Left cardiac atrium (tissue), 4 donors: ENCODE measurements around the gene AMPH. TPM values are rescaled to one million over a fixed set of nuclear protein-coding genes. Genes with fewer than 3 reads are reported as not detected.

ENCODE experiments used
- ATAC-seq, 2 donors: fragments of 200-7000 bp; cut with Tn5 transposase; one replicate each; pipeline ENCODE4 v1.9.1; 2020; ENCODE audit warnings: mild to moderate bottlenecking in 2 of 2, moderate library complexity in 2 of 2
- DNase-seq: peaks from one replicate; pipeline ENCODE4 v3.0.0-alpha.2; 2020
- intact Hi-C, 2 donors: fragments of 100-400 bp; cut with DNase I; formaldehyde crosslinking; loops; one replicate each; pipeline versions ENCODE4 v1.14.1 to v1.15.1; 2022 to 2023
- total RNA-seq, 2 donors: library from RNA; stranded (reverse); fragmentation: NEBNext Ultra II Directional; extraction: Animal tissue kit (Norgen Biotek cat#: 25700); gene quantifications; one replicate each; pipeline ENCODE4 v1.2.1, GENCODE V29; 2021
- donor health status: DM: no; HTN: yes; CAD: no.
- donor health status: DM: no; HTN: yes; CAD: no; lungs with severe emphysema.
- donor health status: DM: yes; HTN: yes; CAD: no.
- donor health status: Dilated cardiomyopathy.

Gene AMPH
- total RNA-seq, 2 donors from 2014 or later, result 5.0 to 7.5 TPM

GRCh38 chr7:38558761-38559345 is 72.3 kb downstream of the AMPH start:
- ATAC-seq (no peak), DNase-seq (no peak)
- intact Hi-C loops, result no loop called here

- DNase-seq (no peak), ATAC-seq (no peak)
- intact Hi-C loops, result no loop called here
These were observed 76.6 kb downstream of the AMPH start for GRCh38 chr7:38554586-38554985.

GRCh38 chr7:38550836-38551235 is 80.3 kb downstream of the AMPH start:
- intact Hi-C loops, result no loop called here
- DNase-seq (no peak), ATAC-seq (no peak)

DNA sequence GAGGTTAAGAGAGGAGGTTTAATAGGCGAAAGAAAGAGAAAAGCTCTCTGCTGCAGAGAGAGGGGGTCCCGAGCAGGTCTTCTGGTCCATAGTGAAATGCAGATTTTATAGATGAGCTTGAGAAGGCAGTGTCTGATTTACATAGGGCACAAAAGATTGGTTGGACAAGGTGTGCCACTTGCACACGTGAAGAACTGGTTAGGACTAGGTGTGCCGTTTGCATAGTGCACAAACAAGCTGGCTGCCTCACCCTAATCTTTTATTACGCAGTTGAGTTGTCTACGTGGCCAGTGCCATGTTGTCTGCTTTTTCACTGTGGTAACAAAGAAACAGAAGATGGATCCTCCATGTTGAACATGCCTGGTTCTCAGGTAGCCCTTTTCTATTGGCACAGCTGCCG is 82.6 kb downstream of the AMPH start:
- intact Hi-C loops, result no loop called here
- DNase-seq (no peak), ATAC-seq (no peak)

GRCh38 chr7:38546763-38547162 is 84.4 kb downstream of the AMPH start:
- intact Hi-C loops, result no loop called here
- no peak for ATAC-seq
- no peak for DNase-seq

DNA sequence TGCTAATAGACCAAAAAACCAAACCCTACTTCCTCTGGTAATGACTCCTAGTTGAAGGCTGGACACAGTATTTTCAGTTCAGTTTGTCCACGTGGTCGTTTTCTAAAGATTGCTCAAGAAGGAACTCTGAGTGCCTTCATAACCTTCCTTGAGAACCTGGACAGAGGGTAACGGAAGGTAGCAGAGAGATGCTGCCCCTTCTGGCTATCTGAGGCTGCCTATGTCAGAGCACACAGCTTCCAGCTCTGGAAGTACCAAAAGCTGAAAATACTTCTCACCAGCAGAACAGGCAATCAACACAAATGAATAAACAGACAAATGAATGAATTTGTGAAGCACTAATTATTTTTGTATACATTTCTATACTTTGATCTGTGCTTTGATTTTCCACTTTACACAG is 85.2 kb downstream of the AMPH start:
- DNase-seq (no peak), ATAC-seq (no peak)
- intact Hi-C loops, result no loop called here

DNA sequence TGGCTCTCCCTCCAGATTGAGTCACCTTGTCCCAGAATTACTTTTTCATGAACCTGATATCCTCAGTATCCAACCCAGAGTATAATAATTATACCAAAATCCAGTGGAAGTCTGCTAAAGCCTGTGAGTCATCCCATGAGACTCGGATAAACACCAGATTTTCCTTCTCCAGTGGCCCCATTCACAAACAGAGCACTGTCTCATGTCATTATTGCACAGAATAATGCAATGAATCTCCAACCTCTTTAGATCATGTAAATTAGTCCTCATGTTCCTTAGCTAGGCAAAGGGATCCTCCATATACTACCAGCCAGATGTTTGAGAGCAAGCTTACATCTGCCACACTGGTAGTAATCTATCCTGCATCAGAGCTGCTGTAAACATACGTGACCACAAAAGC is 89.0 kb downstream of the AMPH start:
- intact Hi-C loops, result no loop called here
- ATAC-seq (peak in 1 of 2 donors; percentile 49), DNase-seq (no peak)

DNA sequence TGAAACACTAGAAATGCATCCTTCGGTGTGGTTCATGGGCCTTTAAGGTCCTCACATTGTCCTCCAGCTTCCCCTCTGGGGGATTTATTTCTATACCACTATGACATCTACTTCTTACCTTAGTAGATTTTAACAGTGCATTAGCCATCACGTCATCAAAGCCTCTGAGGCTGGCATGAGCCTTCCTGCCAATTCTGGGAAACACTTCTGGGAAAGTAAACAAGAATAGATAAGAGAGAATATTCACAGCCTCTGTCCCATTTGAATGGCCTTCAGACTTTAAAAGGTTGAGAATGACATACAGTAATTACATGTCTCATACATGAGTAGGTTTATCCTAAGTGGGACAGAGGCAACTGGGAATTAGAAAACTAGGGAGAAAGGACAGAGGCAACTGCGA is 89.7 kb downstream of the AMPH start:
- intact Hi-C loops, result no loop called here
- ATAC-seq (peak; percentile 44 to 61), DNase-seq (no peak)

GRCh38 chr7:38539477-38540081 is 91.6 kb downstream of the AMPH start:
- DNase-seq (no peak), ATAC-seq (no peak)

DNA sequence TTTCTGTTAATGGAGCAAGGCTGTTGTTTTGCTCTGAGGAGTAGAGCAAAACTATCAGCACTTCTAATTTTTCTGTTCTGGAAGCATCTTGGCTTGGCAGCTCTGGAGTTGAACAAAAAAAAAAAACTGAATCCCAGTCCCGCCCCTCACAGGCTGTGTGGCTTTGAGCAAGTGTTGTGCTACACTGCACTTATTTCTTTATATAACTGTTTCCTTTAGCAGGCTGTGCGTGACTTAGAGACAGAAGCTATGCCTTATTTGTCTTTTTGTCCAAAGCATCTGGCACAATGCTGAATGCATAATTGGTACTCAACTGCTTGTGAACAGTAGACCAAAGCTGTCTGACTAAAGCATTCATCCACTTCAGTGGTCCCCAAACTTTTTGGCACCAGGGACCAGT is 96.1 kb downstream of the AMPH start:
- ATAC-seq (no peak), DNase-seq (no peak)
- intact Hi-C loops, result no loop called here

More at GRCh38 chr7:38539477-38540081, 91.6 kb downstream of the AMPH start:
- intact Hi-C loops, result no loop called here

DNA sequence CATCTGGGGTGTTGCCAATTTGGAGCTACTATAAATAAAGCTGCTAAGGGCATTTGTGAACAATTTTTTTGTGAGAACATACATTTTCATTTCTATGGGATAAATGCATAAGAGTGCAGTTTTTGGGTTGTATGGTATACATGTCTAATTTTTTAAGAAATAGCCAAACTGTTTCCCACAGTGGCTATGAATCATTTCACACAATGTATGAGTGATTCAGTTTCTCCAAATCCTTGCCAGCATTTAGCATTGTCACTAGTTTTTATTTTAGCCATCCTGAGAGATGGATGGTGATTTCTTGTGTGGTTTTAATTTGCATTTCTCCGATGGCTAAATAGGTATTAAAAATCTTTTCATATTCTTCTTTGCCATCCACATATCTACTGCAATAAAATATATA is 105.3 kb downstream of the AMPH start:
- DNase-seq (no peak), ATAC-seq (no peak)
- intact Hi-C loops, result no loop called here

DNA sequence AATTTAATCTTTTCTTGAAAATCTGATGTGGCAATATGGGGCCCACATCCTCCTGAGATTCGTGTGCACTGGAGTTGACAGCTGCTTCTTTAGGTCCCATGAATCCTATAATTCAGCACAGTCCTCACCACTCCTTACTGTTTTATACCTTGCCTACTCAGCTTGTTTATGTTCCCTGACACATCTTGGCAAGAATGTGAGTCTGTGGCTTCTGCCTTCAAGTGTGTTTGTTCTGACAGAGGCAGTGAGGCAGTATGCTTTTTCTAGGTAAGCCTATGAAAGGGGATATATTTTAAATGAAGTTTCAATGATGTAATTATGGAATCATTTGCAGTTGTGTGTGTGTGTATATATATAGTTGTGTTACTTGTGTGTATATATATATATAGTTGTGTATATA is 106.4 kb downstream of the AMPH start:
- DNase-seq, result no peak
- no peak for ATAC-seq
- intact Hi-C loops, result no loop called here

GRCh38 chr7:38520741-38521140 is 110.4 kb downstream of the AMPH start:
- ATAC-seq (no peak), DNase-seq (no peak)
- intact Hi-C loops, result no loop called here

GRCh38 chr7:38518541-38518940 is 112.6 kb downstream of the AMPH start:
- intact Hi-C loops, result no loop called here
- no peak for ATAC-seq
- DNase-seq, result no peak

DNA sequence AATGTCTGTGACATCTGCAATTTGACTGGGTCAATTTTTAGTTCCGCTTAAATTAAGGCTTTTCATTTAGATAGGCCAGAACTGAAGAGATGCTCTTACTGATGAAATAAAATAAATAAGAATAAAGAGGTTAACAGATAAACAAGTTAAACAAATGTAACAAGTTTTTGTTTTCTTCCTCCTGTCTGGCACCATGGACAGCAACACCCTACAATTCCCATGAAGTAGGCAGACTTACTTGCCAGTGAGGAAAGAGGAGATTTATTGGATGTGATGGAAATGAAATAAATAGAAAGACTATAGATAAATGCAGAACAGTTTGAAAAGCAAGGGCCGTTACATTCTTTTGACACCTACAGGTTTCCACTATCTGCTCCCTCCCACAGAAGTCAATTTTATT is 118.5 kb downstream of the AMPH start:
- intact Hi-C loops, result no loop called here
- ATAC-seq, result no peak

GRCh38 chr7:38512291-38512690 is 118.9 kb downstream of the AMPH start:
- DNase-seq (no peak), ATAC-seq (no peak)
- intact Hi-C loops, result no loop called here

More for the DNA sequence above, 118.5 kb downstream of the AMPH start:
- no peak for DNase-seq

GRCh38 chr7:38507384-38507783 is 123.8 kb downstream of the AMPH start:
- no peak for ATAC-seq
- intact Hi-C loops, result no loop called here

GRCh38 chr7:38506756-38507155 is 124.4 kb downstream of the AMPH start:
- intact Hi-C loops, result no loop called here
- no peak for ATAC-seq
- DNase-seq, result no peak

More at GRCh38 chr7:38507384-38507783, 123.8 kb downstream of the AMPH start:
- no peak for DNase-seq

DNA sequence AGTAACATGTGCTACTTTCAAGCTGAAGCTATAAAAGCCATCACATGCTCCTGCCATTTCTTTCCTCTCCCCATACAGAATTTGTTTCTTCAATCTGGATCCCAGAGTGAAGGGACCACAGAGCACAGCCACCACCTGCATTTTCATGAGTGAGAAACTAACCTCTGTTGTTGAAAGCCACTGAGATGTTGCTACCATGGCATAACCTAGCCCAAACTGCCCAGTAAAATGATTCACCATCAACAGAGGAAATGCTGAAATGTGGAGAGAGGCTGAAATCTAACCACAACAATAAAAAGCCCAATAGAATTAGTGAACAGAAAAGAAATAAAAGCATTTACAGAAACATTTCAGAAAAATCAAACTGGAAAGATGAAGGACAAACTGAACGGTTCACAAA is 125.2 kb downstream of the AMPH start:
- intact Hi-C loops, result no loop called here
- no peak for ATAC-seq
- no peak for DNase-seq

- ATAC-seq (no peak), DNase-seq (no peak)
- intact Hi-C loops, result no loop called here
These were observed 126.5 kb downstream of the AMPH start for GRCh38 chr7:38504684-38505083.

DNA sequence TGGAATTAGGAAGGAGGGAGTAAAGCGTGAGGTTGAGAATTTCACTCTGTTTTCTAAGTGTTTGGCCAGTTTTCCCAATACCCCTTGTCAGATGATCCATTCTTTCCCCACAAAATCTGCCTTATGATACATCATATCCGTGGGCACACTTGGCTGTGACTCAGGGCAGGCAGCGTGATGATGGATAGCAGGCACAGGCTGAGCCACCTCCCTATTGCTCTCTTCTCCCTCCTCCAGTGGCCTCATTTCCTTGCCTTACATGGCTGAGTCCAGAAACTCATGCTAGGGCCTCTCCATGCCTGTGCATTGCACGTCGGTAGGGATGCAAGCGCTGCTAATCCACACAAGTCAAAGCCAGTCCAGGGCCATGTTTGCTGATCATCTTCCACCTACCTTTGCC is 128.3 kb downstream of the AMPH start:
- ATAC-seq (no peak), DNase-seq (no peak)
- intact Hi-C loops, result no loop called here

DNA sequence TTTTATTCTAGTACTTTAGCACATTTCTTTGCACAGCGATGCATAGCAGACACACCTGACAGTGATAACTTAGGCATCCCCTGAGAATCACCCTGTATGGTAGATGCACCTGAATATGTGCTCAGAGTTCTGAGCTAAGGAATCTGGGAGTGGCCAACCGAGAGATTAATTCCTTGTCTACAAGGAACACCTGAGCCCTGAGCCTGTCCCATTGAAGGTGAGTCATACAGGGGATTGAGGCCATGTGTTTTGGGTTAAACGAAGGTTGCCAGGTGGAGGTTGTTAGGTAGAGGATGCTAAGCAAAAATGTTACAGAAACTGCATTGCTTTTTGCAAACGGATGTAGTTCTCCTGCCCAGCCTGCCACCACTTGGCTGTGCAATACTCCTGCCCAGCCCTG is 128.9 kb downstream of the AMPH start:
- no peak for DNase-seq
- no peak for ATAC-seq
- intact Hi-C loops, result no loop called here
